ENCODE results near the gene XPO5.

DNA sequence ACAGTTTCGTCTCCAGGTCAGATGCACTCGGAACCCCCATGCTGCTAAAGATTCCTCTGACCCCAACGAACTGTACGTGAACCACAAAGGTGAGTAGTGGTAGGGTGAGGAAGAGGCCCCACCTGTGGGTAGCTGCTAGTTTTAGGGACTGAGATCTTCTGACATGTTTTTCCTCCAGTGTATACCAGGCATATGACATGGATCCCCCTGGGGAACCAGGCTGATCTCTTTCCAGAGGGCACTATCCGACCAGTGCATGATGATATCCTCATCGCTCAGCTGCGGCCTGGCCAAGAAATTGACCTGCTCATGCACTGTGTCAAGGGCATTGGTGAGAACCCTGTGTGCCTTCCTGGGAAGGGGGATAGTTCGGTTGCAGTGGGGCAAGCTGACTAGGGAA is 55.7 kb downstream of the XPO5 start:
- TF ChIP-seq EZH2phosphoT487 (IDR thresholded peaks at IDR 0.05; ENCODE audit: insufficient read depth, low read depth) (no peak), EZH2 (IDR thresholded peaks at IDR 0.05; ENCODE audit: insufficient read depth, poor library complexity, severe bottlenecking) (no peak)

Data from GM23248 (cell line).